ENCODE measurements around the gene C3orf18.

C3orf18 gene

DNA sequence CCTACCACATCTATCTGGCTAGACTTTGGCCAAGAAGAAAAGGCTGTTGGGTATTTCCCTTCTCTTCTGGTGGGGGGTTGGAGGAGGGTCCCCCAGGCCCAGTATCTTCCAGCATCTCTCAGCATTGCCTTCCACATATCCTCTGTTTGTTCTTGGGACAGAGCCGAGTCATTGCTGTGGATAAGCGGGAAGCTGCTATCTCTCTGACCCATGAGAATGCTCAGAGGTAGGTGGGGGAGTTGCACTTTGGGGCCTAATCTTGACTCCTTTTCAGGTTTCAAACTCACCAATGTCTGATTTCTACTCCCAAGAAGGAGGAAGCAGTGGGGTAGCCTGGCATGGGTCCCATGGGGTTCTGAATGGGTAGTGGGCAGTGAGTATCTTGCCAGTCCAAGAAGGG, 9.8 kb upstream of the C3orf18 start:
- no peak for FAIRE-seq

DNA sequence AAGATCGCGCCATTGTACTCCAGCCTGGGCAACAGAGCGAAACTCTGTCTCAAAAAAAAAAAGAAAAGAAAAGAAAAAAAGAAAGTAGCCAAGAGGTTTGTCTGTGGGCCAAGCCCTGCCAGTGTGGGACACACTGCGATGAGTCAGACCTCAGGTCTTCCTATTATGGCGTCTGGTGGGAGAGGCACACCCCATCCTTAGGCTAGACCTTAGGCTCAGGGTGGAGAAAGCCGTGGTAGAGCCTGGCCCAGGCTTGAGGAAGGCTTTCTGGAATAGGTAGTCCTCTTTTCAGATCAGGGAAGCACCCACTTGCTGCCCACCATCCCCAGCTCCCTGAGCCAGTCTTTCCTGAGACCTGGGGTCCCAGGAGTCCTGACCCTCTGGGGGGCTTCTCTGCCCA, 7.8 kb upstream of the C3orf18 start:
- no peak for FAIRE-seq

DNA sequence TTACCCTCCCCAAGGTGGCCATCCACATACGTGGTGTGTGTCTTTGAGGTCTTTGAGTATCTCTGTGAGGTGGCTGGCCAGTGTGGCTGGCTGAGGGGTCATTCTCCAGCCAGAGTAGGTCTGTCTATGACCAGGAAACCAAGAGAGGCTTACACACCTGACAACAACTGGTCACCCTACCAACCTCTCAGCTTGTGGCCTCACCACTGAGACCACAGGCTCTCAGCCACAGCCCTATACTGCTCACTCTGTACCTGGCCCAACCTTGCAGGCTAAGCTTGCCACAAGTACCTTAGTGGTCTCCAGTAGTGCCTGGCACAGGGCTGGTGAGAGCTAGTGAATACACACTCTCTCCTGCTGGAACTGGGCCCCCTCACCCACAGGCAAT, 6.9 kb upstream of the C3orf18 start:
- FAIRE-seq: no peak

DNA sequence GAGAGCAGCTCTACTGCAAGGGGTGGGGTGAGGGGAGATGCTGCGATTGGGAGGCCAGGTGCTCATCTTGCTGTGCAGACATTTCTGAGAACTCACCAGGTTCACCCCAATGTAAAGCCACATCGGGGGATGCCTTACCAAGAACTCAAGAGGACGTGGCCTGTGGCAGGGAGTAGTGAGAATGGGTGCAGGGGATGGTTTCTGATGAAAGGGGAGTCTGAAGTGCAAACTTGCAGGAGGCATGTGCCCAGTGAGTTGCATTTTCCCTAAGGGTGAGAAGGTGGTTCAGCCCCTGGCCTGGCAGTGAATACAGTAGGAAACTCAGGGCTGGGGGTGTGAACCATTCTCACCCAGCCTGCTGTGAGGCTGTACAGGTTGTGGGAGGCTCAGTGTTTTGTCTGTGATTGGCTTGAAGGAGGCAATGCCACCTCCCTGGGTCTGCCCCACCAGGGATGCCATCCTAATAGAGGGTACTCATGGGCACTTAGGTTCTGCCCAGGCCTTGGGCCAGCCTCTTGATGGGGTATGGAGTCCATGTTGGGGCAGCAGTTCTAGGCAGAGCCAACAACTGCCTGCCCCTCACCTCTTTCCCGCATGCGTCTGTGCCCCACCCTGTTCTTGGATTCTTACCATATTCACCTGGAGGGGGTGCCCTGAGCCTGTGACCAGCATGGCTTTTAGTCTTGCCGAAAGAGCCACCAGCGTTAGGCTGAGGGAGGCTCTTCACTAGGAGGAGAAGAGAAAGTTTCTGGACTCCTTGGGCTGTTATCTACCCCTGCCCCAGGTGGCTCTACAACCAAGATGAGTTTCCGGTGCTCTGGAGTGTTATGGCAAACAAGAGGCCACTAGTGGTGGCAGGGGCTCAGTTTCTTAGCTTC, 6.3 kb upstream of the C3orf18 start:
- FAIRE-seq: no peak

DNA sequence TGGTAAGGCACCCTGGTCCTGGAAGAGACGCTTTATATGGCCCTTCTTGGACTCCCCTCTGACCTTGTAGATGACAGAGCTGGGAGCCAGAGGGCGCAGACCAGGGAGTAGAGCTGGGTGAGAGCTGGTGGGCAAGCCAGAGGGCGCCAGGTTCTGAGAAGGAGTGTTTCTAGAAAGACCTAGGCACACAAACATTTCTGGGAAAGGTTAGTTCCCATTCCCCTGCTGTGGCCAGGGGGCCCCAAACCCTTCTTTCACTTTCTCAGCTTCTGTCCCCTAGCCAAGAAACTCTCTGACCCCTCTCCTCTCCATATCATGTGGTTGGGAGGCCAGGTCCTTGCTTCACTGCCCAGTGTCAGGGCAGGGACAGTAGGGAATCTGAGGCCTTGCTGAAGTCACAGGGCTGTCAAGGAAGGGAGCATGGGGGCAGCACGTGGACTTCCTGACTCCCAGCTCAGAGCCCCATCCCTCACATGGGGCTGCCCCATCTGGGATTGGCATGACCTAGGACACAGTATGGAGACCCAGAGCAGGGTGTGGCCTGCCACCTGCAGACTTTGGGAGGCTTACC, 5.3 kb upstream of the C3orf18 start:
- FAIRE-seq: no peak

DNA sequence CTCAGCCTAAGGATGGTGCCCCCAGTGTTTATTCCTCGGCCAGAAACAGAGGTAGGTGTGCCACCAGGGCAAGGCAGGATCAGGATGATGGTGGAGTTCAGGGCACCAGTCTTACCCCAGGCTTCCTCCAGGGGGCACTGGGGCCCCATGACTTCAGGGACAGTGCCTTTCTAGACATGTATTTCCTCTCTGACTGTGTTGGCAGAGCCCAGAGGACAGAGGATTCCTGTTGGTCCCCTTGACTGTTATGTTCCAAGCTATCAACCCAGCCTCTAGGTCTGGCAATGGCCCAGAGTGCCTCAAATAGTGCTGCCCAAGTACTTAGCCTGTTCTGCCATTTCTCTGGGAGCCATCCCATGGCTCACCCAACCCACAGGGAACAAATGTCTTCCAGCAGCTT, 4.6 kb upstream of the C3orf18 start:
- no peak for FAIRE-seq

DNA sequence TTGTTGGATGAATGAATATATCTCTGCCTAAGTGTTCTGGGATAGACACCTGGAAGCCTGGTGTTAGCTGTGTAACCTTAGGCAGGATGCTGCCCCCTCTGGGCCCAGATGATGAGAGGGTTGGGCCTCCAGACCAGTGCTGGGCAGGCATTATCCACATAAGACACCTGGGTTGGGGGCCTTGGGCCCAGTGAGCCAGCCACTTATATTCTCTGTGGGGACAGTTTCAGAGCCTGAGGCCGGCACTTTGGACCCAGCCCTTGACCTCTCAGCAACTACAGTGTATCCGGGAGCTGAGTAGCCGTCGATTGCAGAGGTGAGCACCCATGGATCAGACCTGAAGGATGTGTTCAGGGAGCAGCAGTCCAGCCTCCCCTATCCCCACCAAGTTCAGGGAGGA, 3.9 kb upstream of the C3orf18 start:
- no peak for FAIRE-seq

DNA sequence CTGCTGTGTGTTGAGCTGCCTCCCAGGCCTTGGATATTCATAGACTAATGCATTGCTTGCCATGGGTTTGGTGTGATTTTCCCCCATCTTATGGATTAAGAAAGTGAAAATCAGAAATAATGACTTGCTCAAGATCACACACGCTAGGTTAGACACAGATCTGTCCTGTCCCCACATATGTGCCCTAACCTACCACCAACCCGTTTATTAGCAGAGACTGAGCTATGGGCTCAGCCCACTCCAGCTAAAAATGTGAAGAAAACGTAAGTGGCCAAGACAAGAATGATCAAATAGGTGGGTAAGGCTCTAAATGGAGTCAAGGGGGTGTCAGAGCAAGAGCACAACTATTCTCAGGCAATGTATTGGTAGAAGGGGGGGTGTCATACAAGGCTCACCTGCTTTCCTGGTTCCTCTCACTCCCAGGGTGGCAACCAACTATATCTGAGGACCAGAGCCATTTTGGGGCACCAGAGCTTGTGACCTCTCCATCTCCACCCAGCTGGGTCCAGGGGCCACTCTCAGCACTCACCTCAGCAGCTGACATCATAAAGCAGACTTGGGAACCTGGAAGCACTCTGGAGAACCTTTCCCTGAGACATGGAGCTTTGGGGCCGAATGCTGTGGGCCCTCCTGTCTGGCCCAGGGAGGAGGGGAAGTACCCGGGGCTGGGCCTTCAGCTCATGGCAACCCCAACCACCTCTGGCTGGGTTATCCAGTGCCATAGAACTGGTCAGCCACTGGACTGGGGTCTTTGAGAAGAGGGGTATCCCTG, 3.1 kb upstream of the C3orf18 start:
- FAIRE-seq: no peak

DNA sequence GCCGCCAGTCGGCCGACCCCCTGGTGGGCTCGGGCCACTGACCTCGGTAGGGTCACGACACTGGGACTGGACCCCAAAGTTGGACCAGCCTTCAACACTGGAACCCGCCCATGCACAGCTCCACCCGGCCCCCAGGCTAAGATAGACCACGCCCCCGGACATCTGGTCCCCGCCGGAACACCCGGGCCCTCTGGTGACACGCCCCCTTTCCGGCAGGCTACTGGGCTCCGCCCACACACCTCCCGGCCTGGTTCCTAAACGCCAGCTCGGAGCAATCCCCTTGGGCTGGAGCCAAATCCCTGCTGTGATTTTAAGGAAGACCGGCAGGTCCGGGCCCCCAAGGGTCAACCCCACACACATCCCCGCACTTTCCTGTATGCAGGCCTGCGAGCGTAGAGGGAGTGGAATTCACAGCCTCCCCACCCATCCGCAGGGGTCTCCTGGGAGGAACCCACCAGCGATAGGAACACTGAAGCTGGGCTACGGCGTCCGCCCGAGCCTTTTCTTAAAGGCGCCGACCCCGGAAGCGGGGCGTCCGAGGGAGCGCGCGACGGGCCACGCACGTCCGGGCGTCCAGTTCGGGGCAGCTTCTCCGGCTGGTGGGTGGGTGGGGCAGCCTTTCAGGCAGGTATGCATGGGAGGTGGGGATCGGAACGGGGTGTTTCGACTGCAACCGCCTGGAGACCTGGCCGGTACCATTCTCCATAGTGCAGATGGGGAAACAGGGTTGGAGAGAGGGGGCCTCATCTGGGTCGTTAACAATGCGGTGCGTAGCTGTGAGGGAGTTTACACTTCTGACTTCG, 1.6 kb upstream of the C3orf18 start, which contains the start of gene HEMK1:
Gene HEMK1 (plus strand): TSS at position 576 of the 803 bp plus-strand sequence. CDS start 1,583 bp downstream, outside the sequence.
- FAIRE-seq: peak; percentile 49

DNA sequence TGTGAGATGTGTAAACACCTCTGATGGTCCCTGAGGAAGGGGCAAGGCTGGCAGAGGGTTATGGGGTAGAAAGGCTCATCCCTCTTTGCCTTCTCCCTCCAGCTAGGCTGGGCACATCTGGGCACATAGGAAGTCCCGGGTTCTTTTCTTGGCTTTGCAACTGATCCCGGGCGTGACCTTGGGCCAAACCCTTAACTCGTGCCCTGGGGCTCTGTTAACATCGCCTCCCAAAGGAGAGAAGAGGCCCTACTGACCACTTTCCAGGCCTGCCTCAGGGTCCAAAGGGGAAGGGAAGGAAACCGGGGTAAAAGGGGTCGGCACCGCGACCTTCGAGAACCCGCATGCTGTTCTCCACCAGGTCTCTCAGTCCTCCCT, 549 bp downstream of the C3orf18 start:
- FAIRE-seq: no peak

DNA sequence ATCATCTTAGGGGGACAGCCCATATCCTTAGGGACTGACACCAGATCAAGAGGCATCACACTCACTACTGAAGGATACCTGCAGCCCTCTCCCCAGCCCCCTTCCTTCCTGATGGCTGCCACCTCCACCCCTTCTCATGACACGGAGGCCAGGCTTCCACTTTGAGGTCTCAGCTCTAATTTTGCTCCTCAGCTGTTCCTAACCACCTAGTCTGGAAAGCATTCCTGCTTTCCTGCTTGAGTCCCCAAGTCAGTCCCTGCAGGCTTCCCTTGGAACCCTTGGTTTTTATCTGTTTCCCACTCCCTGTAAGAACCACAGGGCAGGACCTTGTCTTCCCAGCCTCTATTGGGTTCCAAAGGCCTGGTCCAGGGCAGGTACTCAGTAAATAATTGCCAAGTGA, 3.2 kb downstream of the C3orf18 start:
- no peak for FAIRE-seq

DNA sequence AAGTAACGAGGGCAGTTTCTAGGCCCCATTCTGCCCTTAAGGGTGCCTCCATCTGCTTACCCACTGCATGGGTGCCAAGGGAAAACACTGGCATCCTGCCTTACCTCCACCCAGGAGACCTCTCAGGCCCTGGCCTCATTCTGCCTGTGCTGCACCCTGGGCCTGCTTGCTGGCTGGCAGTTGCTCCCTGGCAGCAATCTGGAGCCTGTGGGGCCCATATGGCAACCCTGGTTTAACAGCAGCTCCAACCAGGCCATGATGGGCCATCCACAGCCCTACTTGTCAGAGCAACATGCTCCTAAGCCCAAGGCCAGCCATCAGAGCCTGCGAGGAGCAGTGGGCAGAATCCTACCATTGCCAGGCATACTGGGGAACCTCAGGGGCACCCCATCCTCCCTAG, 3.7 kb downstream of the C3orf18 start:
- FAIRE-seq: no peak

DNA sequence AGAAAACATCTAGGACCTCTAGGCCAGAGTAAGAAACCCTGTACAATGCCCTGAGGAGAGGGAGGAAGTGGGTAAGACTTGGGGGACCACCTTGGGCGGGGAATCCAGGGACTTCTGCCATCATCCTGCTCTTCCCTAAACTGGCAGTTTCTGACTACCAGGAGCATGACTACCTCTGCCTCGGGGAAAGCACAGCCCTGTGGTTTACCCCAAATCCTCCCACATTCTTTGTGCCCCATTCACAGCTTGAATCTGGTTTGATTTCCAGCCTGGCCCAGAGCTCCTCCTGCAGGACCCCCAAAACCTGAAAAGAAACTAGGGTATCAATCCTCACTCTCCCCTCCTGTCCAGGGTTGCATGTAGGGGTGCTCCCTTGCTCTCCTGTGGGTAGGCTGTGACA, 4.7 kb downstream of the C3orf18 start:
- no peak for FAIRE-seq

DNA sequence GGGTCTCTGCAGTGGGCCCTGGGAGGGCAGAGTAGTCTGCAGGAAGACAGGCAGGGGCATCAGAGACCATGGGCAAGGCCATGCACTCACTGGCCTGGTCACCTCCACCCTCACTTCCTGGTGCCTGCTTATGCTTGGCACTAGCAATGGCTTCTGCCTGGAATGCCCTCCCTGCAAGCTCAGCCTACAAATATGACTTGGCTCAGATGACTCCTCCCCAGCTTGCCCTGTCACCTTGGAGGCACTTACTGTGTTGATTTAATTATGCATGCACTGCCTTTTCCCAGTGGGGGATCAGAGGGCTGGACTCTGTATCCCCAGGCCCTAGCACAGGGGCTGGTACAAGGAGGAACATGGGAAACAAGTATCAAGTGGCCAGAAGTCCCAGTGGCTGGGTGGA, 7.8 kb downstream of the C3orf18 start:
- FAIRE-seq: no peak

DNA sequence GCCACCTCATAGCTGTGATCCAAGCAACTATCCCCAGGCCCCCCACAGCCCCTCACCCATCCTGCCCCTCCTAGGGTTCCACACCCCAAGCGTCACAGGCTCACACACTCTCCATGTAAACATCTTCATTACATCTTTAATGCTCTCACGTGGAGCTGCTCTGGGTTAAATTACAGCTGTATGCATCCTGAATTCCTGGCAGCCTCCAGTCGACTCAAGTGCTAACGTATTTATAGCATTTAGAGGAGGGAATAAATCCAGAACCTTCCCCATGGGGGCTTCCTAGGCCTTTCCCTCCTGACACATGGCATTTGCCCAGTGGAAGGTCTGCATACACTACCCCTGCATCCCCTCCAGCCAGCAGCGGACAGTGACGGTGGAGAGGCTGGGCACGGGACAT, 9.6 kb downstream of the C3orf18 start:
- FAIRE-seq: no peak

DNA sequence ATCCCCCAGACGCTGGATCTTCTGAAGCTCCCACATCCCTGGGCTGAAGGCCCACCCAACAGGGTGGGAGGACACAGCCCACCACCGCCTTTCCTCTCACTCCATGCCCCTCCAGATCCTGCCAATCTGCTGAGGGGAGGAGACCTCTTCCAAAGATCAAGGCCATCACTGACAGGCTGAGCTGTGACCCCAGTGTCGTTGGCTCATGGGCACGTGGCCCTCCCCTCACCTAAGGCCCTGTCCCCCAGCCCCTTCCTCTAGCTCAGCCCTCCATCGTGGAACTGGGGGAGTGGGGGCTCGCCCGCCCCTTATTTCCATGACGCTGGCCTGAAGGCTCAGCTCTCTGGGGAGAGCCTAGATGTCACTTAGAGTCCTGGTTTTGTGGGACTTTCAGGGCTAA, 10.4 kb downstream of the C3orf18 start:
- FAIRE-seq: no peak

DNA sequence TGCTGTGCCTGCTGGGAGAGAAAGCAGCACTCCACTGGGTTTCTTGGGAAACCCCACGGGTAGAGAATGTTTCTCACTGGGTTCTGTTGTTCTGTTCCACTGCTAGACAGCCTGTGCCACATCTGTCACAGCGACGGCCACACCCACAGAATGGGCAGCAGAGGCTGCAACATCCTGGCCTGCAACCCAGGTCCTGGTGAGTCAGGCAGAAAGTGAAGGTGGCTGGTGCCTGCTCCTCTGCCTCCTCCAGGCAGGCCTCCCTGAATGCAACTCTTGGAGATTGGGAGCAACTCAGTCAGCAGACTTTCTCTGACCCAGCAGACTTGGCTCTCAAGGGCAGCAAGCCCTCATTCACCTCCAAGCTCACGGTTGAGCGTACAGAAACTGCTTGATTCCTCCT, 13.0 kb downstream of the C3orf18 start:
- no peak for FAIRE-seq

DNA sequence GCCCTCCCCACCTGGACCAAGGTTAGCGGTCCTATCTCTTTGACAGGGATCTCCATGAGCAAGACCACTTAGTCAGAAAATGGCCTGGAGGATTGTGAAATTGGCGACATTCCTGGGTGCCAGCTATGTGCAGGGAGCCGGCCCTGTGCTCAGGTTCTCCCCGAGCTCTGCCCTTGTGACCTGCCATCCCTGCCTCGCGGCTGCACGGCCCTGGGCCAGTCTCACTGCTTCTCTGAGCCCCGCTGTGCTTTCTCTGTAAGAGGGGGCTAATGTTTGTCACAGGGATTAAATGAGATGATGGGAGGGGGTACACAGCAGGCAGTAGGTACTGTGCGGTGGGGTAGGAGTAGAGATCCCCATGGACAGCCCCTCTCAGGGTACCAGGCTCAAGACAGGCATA, 14.9 kb downstream of the C3orf18 start:
- FAIRE-seq: no peak

DNA sequence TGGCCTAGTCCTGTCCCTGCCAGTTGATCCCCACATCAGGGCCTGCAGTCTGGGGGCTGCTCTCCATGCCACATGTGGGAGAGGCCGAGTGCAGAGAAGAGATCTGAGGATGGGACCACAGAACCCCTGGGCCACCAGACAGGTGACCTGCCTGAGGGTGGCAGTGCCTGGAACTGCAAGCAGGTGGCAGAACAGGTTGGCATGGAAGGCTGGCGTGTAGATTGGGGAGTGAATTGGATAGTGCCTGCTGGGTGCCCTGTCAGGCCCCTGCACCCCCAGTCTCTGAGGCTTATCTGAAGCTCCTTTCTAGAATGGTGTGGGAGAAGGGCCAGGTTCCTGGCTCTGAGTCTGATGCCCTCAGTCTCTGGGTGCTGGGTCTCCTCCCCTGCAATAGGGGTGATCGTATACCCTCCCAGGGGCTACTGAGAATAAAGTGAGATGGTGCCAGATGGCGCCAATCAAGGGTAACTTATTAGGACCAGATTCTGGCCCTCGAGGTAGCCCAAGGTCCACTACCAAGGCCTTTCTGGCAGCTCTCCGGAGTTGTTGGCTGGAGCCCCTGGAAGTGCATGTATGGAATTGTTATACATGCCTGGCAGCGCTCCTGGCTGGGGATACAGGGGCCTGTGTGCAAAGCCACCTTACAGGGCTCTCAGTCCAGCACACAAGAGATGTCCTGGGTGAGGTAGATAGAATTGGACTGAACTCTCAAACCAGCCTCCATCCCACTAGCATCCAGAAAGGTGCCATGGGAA, 15.7 kb downstream of the C3orf18 start:
- no peak for FAIRE-seq

DNA sequence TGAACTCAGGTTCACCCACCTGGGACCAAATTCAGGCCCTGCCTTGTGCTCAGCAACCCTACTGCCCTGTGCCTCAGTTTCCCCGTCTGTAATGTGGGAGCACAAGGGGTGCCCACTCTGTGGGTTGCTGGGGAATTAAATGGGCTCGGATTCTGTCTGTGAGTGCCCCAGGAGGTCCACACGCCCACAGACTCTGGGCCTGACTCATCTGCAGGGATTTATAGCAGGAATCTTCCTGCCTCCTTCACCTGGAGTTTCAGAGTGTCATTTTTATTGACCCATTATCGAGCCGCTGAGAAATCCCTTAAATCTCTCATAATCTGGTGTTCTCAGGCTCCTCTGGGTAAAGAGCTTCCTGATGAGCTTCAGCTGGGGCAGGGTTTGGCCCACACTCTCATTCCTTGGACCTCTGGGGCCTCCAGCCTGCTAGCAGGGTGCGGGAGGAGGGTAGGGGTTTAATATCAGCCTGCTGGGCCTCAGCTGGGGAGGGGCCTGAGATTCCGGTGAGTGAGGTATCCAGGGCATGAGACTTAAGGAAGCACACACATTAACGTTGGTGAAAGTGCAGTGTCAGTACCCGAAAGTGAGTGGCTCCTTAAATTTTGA, 16.4 kb downstream of the C3orf18 start:
- FAIRE-seq: no peak

DNA sequence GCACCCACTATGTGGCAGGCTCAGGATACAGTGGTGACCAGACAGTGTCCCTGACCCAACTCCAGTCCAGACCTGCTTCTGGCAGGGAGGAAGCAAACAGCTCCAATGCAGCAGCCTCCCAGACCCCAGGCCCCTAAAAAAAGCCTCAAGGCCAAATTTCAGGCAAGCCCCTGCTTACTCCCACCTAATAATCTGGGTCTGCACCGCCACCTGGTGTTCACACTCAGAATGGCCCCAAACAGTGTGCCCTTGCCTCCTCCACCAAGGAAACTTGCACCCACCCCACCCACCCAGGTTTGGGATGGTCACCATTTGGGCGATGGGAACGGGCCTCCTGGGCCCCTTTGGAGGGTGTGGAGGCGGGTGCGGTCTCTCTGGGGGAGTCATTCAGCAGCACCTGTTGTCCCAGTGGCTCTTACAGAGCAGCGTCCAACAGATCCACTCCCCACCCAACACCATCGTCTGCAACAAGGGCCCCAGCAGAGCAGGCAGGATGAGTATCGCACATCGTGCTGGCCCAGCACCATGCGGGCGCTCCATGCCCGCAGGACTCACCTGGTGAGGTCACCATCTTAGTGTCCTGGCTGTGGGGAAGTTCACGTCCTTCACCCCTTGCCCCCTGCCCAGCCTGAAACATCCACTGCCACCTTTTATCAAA, 17.3 kb downstream of the C3orf18 start:
- no peak for FAIRE-seq

Data from colon (tissue), 2 donors.